Prostate gland (tissue), 2 donors: Measurements from ENCODE around the gene PSRC1.

Experiments used
- CTCF ChIP-seq, 4 experiments: fragments of 200-600 bp in 2 of 4; fragments of 450-650 bp in 2 of 4; sonication (generic) in 2 of 4; IDR thresholded peaks; 1 replicate in 3 of 4; 2 replicates in 1 of 4; pipeline ENCODE4 v1.5.1; 2016 to 2019; ENCODE audit warnings: antibody characterized with exemption in 4 of 4, mild to moderate bottlenecking in 2 of 4, moderate library complexity in 2 of 4
- POLR2A ChIP-seq: fragments of 450-650 bp; IDR thresholded peaks from one replicate; pipeline ENCODE4 v1.6.1; 2016; ENCODE audit warnings: antibody characterized with exemption, mild to moderate bottlenecking

GRCh38 chr1:109239047-109239408 is 43.9 kb downstream of the PSRC1 start:
- TF ChIP-seq CTCF (IDR thresholded peaks at IDR 0.05) (no peak), POLR2A (no peak)
